Measurements from ENCODE around the gene NCAN.

NCAN gene

GRCh38 chr19:19297759-19298158 is 86.0 kb downstream of the NCAN start:
- no peak for DNase-seq

- DNase-seq: no peak
These were observed 88.9 kb downstream of the NCAN start for GRCh38 chr19:19300613-19301012.

Data from NCI-H1048 (cell line).